ENCODE measurements around the gene GFPT2.

Gene GFPT2

GRCh38 chr5:180378438-180379344 lies 25.6 kb upstream of the GFPT2 start:
- no peak for DNase-seq (ENCODE audit: low read depth in 2 of 2)

DNA sequence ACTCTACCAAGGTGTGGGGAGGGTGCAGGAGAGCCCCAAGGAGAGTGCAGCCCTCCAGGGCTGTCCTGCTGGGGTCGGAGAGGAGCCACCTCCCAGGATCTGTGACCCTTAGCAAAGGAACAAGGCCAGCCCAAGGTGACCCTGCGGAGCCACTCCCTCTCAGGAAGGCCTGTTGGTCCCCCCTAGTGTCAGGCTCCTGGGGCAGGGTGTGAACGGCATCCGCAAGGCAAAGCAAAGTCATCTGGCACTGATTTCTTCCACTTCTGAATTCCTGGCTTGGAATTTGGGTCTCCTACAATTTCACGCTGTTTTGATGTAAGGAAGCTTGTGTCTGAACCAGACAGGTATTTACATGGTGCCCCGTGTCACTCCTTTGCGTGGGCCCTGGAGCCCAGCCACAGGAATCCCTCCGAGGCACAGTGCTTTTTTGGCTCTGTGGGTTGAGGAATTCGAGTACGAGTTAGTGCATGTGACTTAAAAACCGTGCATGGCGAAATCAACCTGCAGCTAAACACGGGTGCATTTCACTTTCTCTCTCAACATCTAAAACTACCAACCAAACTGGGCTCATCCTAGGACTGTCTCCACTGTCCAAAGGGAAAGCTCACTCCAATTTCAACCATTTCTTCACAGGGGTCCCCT lies 24.5 kb upstream of the GFPT2 start:
- DNase-seq (ENCODE audit: low read depth in 2 of 2) = no peak

- DNase-seq (ENCODE audit: low read depth in 2 of 2) = no peak
These were observed 23.4 kb upstream of the GFPT2 start for GRCh38 chr5:180376511-180376910.

- no peak for DNase-seq (ENCODE audit: low read depth in 2 of 2)
These were observed 22.8 kb upstream of the GFPT2 start for GRCh38 chr5:180375955-180376354.

DNA sequence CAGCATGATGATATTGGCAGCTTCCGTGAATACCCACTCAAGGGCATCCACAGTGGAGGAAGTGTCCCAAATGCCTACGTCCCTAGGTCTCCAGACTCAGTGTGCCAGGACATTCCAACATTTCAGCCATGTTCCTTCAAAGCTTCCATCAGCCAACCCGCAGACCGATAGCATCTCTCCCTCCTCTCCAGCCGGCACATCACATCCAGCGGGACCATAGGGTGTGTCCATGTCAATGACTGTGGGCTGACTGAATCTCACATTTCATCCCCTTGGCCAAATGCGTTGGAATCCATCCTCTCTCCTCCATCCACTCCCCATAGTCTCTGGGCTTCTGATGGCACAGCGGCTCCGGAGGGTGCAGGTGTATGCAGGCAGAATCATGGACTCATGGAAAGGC lies 22.2 kb upstream of the GFPT2 start:
- no peak for DNase-seq (ENCODE audit: low read depth in 2 of 2)

GRCh38 chr5:180373870-180374269 lies 20.7 kb upstream of the GFPT2 start:
- no peak for DNase-seq (ENCODE audit: low read depth in 2 of 2)

- DNase-seq (ENCODE audit: low read depth in 2 of 2) = no peak
These were observed 20.3 kb upstream of the GFPT2 start for GRCh38 chr5:180373454-180373853.

DNA sequence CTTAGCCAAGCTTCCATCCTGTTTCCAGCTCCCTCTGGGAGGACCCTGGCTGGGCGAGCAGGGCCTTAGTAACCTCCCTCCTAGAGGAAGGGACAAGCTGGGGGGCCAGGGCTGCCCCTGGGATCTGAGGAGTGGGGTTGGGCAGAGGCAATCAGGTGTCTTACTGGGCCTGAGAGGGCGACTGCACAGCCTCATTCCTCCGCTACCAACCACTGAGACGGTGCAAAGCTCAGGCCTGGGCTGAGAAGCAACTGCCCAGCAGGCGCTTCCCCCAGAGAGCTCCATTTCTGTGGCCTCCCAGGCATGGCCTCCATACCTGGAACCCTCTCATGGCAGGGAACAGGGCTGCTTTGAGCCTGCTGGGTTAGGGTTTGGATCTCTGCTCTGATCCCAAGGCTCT lies 18.8 kb upstream of the GFPT2 start:
- no peak for DNase-seq (ENCODE audit: low read depth in 2 of 2)

DNA sequence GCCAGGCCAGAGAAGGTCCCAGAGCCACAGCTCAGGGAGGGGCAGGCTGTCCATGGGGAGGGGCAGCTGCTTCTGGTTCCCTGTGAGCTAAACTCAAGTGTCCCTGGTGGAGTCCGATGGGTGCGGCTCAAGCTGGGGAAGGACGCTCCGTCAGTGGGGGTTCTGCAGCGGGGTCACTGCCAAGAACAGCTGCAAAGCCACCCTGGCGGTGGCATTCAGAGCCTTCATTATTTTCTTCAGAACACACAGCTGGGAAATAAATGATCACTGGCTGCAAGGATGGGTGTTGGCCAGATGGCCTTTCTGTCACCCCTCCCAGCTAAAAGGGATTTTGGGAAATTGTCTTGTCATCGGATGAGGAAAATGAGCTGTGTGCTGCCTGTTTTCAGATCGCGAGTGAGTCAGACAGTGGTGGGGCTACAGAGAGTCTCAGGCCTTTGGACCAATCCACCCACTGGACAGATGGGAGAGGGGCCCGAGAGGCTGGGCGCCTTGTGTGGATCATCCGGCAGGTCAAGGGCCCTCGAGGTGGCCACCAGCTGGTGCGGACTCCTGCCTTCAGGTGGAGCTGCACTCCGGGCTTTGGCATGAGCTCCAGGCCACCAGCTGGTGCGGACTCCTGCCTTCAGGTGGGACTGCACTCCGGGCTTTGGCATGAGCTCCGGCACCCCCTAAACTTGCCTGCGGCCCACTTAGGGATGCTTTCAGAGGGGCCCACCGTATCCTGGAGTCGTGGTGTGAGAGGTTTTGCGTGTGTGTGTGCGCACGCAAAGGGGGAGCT lies 17.9 kb upstream of the GFPT2 start:
- no peak for DNase-seq (ENCODE audit: low read depth in 2 of 2)

- DNase-seq (ENCODE audit: low read depth in 2 of 2) = no peak
These were observed 14.9 kb upstream of the GFPT2 start for GRCh38 chr5:180367991-180368390.

GRCh38 chr5:180367300-180367699 lies 14.2 kb upstream of the GFPT2 start:
- DNase-seq (ENCODE audit: low read depth in 2 of 2) = no peak

- no peak for DNase-seq (ENCODE audit: low read depth in 2 of 2)
These were observed 13.2 kb upstream of the GFPT2 start for GRCh38 chr5:180366326-180366725.

- DNase-seq (ENCODE audit: low read depth in 2 of 2) = no peak
These were observed 12.7 kb upstream of the GFPT2 start for GRCh38 chr5:180365829-180366228.

DNA sequence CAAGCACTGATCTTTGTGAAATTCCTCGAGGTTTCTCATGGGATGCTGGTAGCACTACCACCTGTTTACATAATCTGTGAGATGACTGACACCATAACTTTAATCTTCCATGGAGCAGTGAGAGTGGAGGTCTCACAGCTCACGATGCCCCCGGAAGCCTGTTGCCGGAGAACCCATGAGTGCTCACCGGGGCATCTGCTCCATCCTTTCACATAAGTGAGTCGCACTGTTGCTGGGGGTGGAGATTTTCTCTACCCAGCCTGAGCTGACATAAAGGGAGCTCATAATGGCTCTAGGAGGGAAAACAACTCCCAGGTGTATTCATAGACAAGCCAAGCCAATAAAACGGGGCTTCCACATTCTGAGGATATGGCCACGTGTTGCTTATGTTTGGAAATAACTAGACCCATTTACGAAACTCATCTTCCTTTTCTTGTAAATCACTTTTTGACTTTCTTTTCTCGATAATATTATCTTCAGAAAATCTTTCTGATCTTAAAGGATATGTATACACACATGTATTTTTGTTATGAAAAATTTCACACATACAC lies 11.2 kb upstream of the GFPT2 start:
- no peak for DNase-seq (ENCODE audit: low read depth in 2 of 2)

- DNase-seq (ENCODE audit: low read depth in 2 of 2) = no peak
These were observed 7.2 kb upstream of the GFPT2 start for GRCh38 chr5:180360078-180360957.

GRCh38 chr5:180358694-180359093 lies 5.6 kb upstream of the GFPT2 start:
- no peak for DNase-seq (ENCODE audit: low read depth in 2 of 2)

DNA sequence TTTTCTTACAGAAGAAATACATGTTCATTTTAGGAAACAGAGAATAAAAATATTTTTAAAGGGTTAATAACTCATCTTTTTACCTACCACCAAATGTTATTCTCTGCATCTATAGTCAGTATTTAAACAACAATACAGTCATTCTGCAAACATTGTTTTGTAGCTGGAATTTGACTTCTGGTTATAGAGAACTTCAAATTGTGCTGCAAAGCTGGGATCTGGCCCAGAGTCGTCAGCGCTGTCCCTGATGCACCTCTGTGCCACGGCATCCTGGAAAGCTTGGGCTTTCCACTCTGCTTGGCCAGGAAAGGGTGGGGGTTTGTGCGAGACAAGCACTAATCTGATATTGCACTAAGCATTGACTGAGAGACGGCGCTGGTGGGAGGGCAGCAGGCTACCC lies 5.0 kb upstream of the GFPT2 start:
- no peak for DNase-seq (ENCODE audit: low read depth in 2 of 2)

DNA sequence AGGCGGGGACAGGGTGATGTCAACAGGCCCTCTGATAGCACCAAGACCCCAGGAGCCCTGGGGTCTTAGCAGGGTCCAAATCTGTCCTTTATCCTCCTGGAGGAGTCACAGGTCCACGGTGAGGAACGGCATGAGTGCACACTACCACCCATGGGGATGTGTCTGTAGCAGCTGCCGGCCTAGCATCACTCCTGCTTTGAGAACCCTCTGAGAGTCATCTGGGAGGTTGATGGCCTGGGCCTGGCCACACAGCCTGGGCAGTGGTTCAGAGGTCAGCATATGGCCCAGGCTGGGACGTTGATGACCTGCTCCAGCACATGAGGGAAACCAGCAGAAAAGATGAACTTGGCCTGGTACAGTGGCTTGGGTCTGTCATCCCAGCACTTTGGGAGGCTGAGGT lies 1.8 kb upstream of the GFPT2 start:
- DNase-seq (ENCODE audit: low read depth in 2 of 2) = no peak

GRCh38 chr5:180353980-180354452 lies 880 bp upstream of the GFPT2 start:
- DNase-seq (ENCODE audit: low read depth in 2 of 2) = no peak

DNA sequence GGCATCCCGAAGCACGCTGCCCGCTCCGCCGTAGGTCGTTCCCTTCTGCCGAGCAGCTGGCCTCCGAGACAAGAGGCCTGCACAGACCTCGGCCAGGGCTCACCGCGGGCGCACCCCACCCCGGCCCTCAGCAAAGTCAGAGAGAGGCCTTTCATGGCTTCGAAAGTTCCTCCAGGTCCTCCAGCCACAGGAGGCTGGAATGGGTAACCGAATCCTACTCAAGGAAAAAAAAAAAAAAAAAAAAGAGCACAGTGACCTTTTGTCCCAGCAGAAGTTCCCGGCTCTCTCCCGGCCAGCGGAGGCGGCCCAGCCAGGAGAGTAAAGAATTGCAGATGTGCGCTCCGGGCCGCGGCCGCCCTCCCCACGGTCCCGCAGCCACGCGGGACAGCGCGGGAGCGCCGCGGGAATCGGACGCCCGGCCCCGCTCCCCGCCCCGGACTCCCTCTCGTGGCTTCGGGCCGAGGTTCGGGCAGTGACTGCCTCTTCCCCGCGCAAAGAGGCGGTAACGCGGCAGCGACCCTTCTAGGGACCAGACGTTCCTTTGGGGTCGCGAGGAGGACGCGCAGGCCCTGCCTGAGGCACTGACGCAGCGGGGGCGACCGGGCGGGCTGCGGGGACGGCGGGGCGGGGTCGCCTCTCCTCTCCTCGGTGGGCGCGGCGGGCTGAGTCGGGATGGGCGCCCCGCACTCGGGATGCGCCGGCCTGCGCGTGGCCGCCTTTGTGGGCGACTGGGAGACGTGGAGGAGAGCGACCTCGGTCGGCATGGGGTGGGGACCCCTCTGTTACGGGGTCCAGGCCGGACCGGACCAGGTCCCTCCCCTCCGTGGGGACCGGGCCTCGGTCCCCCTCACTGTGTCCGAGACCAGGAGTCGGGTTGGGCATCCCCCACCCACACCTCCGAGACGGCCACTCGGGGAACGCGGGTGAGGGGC lies 754 bp downstream of the GFPT2 start:
- DNase-seq (ENCODE audit: low read depth in 2 of 2) = no peak

All from stimulated activated CD4-positive, alpha-beta T cell treated with anti-CD3 and anti-CD28 coated beads, Interleukin-15, amount 100 ng/mL, for 48 hours (primary cell).